ENCODE measurements around the gene CDKAL1.

Gene CDKAL1

GRCh38 chr6:20991910-20992309 is 457.7 kb downstream of the CDKAL1 start:
- no peak for DNase-seq

GRCh38 chr6:20996099-20996498 is 461.8 kb downstream of the CDKAL1 start:
- no peak for DNase-seq

DNA sequence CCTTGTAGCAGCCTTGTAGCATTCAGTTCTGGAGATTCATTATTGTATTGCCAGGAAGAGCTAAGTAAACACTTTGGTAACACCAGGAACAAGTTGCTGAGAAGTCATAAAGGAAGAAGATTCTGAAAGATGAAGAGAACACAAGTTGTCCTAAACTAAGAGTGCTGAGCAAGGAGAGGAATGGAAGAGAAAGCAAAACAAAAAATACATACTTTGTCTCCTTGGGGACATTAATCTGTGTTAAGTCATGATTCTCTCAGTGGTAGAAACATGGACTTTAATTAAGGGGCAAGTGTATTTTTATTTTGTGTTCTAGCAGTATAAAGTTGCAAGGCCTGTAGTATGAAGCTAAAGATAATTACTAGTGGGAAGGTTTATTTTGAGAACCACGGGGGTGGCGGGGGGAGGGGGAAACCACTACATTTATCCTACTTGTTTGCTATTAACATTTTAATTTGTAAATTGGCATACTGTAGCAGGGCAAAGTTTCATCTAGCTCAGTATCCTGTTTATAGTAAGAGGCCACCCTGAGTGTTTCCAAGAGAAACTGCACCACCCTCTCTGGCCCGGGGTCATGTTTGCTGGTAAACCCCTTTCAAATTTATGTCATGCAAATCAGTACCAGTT is 463.0 kb downstream of the CDKAL1 start:
- DNase-seq, result no peak

DNA sequence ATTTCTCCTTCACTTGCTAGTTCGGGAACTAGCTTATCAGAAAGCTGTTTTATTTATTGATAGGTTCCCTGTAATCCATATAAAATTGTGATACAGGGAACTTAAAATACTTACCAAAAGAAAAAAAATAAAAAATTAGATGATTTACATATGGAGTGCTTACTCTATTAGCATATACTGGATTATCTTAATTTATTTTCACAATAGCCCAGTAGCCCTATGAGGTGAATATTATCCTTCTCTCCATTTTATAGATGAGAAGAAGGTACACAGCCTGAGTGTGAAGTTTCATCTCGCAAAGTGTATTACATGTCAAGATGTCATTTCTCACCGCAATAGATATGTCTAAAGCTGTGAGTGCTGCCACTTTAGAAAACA is 463.5 kb downstream of the CDKAL1 start:
- no peak for DNase-seq

- no peak for DNase-seq
These were observed 464.6 kb downstream of the CDKAL1 start for GRCh38 chr6:20998748-20999448.

- no peak for DNase-seq
These were observed 466.1 kb downstream of the CDKAL1 start for GRCh38 chr6:21000331-21000801.

GRCh38 chr6:21001736-21002135 is 467.5 kb downstream of the CDKAL1 start:
- no peak for DNase-seq

GRCh38 chr6:21003780-21004541 is 469.7 kb downstream of the CDKAL1 start:
- DNase-seq, result no peak

DNA sequence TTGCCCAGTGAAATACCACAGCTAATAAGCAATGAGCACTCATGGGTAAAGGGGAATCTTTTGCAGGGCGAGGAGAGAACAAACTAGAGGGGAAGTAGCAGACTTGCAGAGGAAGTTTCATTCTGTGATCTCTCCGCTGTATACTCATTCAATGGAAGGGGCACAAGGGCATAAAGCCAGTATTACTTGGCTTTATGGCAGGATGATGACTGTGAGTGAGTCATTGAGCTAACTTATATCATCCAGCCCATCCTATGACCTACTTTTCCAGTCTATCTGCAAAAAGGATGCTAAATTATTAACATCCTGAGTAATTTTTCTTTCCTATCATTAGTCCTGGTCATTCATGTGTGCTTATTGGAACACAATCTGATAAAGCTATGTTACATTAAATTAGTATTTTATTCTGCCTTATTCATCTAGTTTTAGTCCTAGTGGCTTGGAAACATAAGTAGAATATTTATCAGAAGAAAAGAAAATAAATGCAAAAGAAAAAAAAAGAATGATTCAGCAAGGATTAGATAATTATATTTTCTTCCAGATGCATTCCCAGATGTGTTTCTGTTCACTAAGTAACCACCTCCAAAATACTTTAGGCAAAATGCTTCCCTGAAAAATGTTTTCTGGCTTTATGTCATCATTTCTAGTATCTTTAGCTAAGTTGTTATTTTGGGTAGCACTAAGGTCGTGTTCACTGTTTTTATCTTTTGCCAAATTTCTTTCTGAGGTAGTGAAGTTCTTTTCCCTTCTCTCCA is 471.7 kb downstream of the CDKAL1 start:
- no peak for DNase-seq

- no peak for DNase-seq
These were observed 485.4 kb downstream of the CDKAL1 start for GRCh38 chr6:21019614-21020013.

- DNase-seq, result no peak
These were observed 488.3 kb downstream of the CDKAL1 start for GRCh38 chr6:21022343-21023107.

GRCh38 chr6:21023210-21023609 is 489.0 kb downstream of the CDKAL1 start:
- no peak for DNase-seq

- no peak for DNase-seq
These were observed 490.4 kb downstream of the CDKAL1 start for GRCh38 chr6:21024616-21025015.

DNA sequence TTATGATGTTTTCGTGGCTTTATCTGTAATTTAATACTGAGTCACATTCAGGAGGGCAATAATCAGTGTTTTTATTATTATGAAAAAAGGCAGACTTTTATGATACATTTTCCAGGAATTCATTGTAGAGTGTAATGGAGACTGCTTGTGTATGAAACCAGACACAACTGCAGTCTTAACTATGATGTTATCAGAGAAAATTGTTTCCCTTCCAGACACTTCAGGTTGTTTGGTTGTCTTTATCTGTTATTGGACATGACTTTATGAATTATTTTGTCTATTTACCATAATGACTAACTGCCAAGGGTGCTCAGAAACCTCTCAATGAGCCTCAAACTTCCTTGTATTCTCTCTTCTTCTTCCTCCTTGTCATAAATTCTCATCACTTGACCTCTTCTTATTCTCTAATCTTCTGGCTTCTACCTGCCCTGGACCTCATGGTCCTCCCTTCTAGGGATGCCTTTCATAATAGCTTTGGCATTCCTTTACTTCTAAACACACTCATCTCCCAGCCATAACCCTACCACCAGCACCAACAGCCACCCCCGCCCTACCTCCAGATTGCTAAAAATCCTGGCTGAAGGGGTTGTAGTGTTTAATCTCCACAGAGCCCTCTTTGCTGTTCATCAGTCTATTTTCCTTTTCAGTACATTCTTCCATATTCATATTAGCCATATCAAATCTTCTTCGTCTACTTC is 492.5 kb downstream of the CDKAL1 start:
- no peak for DNase-seq

DNA sequence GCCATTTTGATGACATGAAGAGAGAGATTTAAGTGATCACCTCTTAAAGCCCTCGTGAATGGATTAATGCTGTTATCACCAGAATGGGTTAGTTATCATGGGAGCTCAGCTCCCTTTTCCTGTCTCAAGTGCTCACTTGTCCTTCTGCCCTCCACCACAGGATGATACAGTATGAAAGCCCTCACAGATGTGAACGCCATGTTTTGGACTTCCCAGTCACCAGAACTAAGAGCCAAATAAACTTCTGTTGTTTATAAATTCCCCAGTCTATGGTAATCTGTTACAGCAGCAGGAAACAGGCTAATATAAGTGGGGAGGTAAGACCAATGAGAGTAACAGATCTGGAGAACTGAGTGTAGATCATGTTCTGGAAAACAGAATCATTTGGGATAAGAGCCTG is 493.2 kb downstream of the CDKAL1 start:
- DNase-seq, result no peak

- DNase-seq, result no peak
These were observed 496.9 kb downstream of the CDKAL1 start for GRCh38 chr6:21031182-21031581.

- DNase-seq, result no peak
These were observed 498.8 kb downstream of the CDKAL1 start for GRCh38 chr6:21033084-21033483.

GRCh38 chr6:21033575-21034026 is 499.3 kb downstream of the CDKAL1 start:
- DNase-seq, result no peak

DNA sequence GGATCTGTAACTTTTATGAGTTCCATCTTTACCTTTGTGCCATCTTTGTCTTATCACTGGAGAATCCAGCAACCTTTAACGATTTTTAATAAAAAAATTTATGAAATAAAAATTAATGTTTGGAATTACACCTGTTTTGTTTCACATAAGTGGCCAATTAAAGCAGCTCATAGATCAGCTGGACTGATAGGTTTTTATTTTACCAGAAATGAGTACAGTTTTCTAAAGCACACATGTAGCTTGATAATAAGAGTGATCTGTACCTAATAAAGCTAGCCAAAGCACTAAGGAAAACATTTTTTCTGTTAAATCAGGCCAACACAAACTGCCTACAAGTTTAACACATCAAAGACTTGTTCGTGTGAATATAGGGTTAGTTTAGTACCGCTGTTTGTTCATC is 500.1 kb downstream of the CDKAL1 start:
- DNase-seq, result no peak

- DNase-seq, result no peak
These were observed 503.2 kb downstream of the CDKAL1 start for GRCh38 chr6:21037453-21037852.

DNA sequence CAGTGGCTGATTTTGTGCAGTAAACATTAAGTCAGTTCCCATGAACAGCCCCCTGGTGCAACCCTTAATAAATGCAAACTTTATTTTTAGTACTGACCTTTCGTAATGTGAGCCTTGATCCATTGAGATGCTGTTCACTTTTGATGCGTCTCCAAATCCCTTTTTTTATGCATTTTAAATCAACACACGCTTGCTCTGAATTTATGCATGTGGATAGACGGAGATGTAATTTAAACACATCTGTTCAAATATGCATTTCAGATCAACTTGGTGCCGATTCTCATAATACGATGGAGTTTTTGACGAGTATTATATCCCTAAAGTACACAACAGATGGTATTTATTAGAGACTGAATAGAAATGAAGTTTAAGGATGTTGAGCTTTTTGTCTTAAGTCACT is 505.7 kb downstream of the CDKAL1 start:
- DNase-seq, result no peak

Measured in CD4-positive, alpha-beta T cell treated with Interferon gamma for 1 hour (primary cell).